Umbilical cord (tissue), 2 donors: ENCODE results near the gene CST4. TPM values are rescaled to one million over a fixed set of nuclear protein-coding genes. Genes with fewer than 3 reads are reported as not detected.
"Not testable (repeated sequence)": the region's sequence is repeated elsewhere in the genome, so short reads cannot be mapped to it uniquely, and the experiment has no call there.

ENCODE experiments used
- DNase-seq: peaks from one replicate; pipeline ENCODE4 v3.0.0-alpha.2; 2015; ENCODE audit warnings: low spot score
- total RNA-seq: library from RNA; depleted of rRNA; stranded (reverse); fragments of >200 nt; gene quantifications from one replicate; pipeline ENCODE4 v1.2.3, GENCODE V29; 2014; ENCODE audit warnings: low replicate concordance; ENCODE audit not compliant: insufficient read depth

Gene CST4
- total RNA-seq, 1 donor from 2014 or later: not detected

DNA sequence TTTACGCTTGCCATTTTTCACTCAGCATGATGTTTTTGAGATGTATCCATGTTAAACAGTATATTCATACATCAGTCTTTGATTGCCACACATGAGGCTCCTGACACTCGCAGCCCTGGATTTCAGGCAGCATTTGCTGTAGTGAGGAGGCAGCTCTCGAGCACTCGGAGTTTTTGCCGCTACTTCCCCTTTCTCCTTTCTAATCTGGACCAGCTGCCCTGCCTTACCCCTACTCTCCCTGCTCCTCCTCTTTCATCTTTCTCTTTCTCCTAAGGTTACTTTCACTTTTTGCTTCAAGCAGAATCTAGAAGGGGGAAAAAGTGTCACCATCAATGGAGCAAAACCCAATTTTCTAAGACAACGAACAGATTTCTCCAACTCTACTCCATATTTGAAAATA is 45.2 kb downstream of the CST4 start:
- DNase-seq: no peak

DNA sequence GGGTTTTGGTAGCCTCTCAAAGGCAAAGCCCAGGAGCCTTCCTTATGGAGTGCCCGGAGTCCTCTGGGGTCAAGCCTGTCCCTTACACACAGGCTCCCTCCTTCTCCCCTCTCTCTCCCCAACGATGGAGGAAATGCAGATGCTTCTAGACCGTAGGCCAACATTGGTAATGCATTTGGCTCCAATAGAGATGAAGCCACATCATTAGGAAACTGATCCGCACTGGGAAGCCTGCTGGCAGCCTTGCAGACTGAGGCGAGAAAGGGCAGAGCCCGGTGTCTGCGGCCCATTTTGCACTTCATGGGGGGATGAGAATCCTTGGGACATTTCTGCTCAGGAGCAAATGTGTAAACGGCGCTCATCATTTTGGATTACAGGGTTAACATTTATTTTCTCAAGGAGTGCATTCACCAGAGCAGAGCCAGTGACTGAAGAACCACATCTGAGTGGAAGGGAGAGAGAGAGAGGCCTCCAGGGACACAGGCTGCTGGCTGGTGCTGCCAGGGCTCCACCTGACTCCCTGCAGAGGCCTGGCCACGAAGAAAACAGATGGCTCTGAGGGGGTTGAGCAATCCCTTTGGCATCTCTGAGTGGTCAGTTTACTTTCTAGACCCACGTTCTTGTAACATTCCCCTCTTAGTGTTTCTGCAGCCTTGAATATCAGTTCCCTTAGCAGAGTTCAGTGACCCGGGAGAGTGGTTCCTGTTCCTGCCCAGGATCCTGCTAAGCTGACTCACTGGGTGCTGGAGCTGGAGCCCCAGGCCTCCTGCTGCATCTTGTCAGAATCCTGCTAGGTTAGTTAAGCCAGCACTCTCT is 46.7 kb downstream of the CST4 start:
- peak; percentile 37 for DNase-seq

GRCh38 chr20:23640671-23641667 is 47.9 kb downstream of the CST4 start:
- no peak for DNase-seq

DNA sequence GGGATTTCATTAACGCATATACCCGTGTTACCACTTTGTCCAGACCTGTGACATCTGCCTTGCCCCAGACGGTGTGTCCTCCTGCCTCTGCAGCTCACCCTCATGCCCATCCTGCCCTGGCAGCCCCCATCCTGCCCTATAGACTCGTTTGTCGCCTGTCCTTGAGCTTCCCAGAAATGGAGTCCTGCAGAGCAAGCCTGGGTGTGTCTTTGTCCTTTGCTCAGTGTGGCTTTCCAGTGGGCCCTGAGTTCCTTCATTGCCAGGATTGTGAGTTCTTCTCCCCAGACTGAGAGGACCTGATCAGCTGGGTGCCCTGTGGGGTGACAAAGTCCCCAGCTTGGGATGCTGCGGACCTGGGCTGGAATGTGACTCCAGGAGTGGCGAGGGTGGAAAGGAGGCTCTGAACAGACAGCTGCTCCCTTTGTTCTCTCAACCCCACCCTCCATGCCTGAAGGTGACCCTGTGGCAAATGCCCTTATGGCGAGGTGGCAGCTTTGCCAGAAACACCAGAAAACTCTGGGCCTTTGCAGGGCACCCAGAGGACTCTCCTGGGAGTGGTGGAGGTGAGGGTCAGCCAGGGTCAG is 48.7 kb downstream of the CST4 start:
- DNase-seq: no peak

DNA sequence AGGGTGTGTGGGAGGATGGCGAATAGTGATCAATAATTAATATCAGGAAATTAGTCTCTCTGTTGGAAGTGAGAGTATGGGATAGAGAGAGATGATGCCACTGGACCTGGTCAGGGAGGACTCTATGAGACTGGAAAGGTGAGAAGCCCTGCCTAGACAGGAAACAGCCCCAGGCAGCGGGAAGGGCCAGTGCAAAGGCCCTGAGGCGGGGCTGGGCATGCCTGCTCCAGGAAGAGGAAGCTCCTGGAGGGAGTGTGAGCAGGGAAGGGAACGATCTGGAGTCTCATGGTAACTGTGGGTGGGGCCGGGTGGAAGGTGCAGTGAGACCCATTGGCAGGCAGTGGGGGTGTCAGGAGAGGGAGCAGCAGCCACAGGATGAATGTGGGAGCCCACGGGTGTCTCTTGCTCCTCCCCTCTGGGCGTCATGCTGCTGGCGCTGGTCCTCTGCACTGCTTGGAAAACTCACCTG is 49.3 kb downstream of the CST4 start:
- DNase-seq: no peak

DNA sequence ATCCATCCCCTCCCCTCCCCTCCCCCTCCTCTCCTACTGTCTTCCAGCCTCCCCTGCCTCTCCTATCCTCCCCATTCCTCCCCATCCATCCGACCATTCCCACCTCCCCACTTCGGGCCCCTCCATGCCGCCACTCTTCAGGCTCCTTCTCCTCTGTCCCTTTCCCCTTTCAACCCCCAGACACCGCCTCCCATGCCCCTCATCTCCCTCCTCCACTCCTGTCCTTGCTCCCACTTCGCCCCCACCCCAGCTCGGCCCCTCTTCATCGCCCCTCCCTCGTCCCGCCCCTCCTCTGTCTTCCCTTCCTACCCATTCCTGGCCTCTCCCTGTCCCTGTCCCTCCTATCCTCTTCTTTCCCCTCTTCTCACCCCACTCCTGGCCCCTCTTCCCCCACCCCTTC is 50.5 kb downstream of the CST4 start:
- no peak for DNase-seq

DNA sequence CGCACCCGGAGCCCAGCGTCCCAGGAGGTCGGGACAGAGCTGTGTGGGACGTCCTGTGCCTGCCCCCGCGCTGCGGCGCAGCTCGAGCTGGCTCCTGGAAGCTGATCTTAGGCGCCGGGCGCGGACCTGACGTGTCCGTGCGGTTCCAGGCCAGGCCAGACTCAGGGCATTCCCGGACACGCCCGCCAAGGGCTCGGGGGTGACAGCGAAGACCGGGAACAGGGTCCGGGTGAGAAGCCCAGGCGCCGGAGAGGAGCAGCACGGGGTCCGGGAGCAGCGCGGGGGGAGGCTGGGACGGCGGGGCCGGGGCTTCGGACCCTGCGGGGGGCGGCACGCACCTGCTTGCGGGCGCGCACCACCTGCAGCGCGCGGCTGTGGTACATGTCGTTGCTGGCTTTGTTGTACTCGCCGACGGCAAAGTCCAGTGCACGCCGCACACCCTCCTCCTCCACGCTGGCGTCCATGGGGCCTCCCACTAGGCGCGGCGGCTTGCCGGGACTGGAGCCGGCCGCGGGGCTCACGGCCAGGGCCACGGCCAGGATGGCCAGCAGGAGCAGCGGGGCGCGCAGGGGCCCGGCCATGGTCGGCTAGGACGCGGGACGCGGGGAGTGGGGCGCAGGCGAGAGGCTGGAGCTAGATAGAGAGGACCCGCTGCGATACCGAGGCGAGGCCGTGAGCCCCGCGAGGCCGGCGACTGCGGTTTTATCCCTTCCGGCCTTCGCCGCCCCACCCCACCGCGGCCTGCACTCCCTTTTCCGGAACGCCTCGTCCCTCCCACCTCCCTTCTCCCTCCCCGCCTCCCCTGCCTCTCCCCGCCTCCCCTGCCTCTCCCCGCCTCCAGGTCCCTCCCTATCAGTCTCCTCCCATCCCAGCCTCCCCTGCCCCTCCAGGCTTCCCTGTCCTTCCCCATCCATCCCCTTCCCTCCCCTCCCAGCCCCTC is 51.3 kb downstream of the CST4 start, which contains the start of gene CST3:
Gene CST3 (minus strand): TSS at position 674 of the 940 bp plus-strand sequence. CDS start 93 bp downstream, at position 581.
- DNase-seq: peak; percentile 88

DNA sequence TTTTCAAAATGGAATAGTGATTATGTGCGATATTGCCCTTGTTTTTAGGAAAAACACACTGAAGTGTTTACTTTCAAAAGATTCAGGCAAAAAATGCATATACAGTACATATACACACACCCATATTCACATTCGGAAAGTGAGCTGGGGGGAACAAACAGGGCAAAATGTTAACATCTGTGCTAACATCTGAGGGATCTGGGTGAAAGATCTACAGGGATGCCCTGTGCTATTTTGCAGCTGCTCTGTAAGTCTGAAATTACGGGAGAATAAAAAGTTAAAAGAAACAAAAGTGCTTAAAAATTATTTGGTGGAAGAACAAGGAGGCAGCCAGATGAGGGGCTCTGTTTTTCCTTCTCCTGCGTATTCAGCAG is 51.9 kb downstream of the CST4 start:
- DNase-seq: no peak

DNA sequence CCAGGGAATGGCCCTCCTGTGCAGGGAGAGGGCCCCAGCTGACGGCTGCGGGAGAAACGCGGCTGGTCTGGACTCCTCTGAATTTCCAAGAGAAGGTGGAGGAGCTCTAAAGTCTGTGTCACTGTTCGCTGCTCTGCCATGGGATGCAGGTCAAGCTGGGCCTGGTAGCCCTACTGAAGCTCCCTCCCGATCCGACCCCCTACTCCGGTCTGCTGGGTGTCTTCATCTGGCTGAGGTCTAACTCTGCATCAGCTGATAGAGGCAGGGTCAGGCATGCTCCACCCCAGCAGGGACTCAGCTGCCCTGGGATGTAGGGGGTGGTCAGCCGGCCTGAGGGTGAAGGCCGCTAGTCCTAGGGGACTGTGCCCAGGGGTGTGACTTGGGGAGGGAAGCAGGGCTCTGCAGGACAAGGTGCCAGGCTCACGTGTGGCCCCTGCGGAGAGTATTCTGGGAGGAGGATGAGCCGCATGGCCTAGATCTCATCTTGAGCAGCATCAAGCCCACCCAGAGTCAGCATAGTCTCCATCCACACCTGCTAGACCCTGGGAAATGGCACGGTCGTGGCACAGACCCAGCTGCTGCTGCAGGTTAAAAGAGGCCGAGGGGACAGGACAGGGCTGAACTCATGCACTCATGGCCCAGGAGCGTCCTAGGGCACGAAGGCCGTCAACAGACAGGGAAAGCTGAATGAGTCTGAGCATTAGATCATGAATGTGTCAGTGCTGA is 52.5 kb downstream of the CST4 start:
- no peak for DNase-seq

DNA sequence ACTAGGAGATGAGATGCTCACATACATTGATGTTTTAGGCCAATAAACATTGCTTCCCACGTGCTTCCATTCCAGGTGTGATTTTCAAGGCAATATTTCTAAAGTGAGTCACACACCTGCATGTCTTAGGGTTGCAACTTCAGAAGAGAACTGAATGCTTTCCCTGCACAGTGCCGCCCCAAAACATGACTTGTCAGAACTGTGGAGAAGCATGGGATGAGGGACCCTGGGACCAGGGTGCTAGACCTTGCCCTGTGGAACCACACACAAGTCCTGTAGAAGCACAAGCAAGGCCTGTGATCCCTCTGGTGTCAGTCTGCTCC is 53.1 kb downstream of the CST4 start:
- DNase-seq: not testable (repeated sequence)

Other genes starting within 250 kb of the CST4 start
- not detected for gene CSTL1, start 249.4 kb downstream of the CST4 start, total RNA-seq
- gene CST11, start 236.2 kb downstream of the CST4 start, total RNA-seq: not detected
- gene CST8, start 197.9 kb downstream of the CST4 start, total RNA-seq: not detected
- gene CST9L, start 120.6 kb downstream of the CST4 start, total RNA-seq: 0.96 TPM
- gene CST9, start 83.1 kb downstream of the CST4 start, total RNA-seq: not detected
- gene CST3, start 51.1 kb downstream of the CST4 start, total RNA-seq: 92.7 TPM
- gene CST1, start 61.9 kb upstream of the CST4 start, total RNA-seq: not detected
- gene CST2, start 137.7 kb upstream of the CST4 start, total RNA-seq: not detected
- gene CST5, start 190.7 kb upstream of the CST4 start, total RNA-seq: not detected